Measurements from ENCODE around the gene SCAMP5.

SCAMP5 gene

GRCh38 chr15:75045332-75046015 lies 50.1 kb downstream of the SCAMP5 start:
- DNase-seq: no peak

GRCh38 chr15:75048394-75048793 lies 53.0 kb downstream of the SCAMP5 start:
- no peak for DNase-seq

GRCh38 chr15:75049392-75049791 lies 54.0 kb downstream of the SCAMP5 start:
- no peak for DNase-seq

- DNase-seq: no peak
Observed at GRCh38 chr15:75050283-75050682, 54.9 kb downstream of the SCAMP5 start.

- no peak for DNase-seq
Observed at GRCh38 chr15:75051191-75051608, 55.8 kb downstream of the SCAMP5 start.

- no peak for DNase-seq
Observed at GRCh38 chr15:75051711-75052110, 56.3 kb downstream of the SCAMP5 start.

GRCh38 chr15:75052972-75053747 lies 57.8 kb downstream of the SCAMP5 start:
- no peak for DNase-seq

- DNase-seq: no peak
Observed at GRCh38 chr15:75053748-75054125, 58.4 kb downstream of the SCAMP5 start.

- DNase-seq: no peak
Observed at GRCh38 chr15:75054172-75054897, 59.0 kb downstream of the SCAMP5 start.

GRCh38 chr15:75056036-75056435 lies 60.7 kb downstream of the SCAMP5 start:
- no peak for DNase-seq

GRCh38 chr15:75058127-75058905 lies 63.0 kb downstream of the SCAMP5 start:
- no peak for DNase-seq

- DNase-seq: no peak
Observed at GRCh38 chr15:75059607-75060006, 64.2 kb downstream of the SCAMP5 start.

GRCh38 chr15:75061272-75061671 lies 65.9 kb downstream of the SCAMP5 start:
- DNase-seq: no peak

- DNase-seq: no peak
Observed at GRCh38 chr15:75062706-75063105, 67.3 kb downstream of the SCAMP5 start.

GRCh38 chr15:75063338-75063737 lies 68.0 kb downstream of the SCAMP5 start:
- no peak for DNase-seq

- no peak for DNase-seq
Observed at GRCh38 chr15:75063889-75064288, 68.5 kb downstream of the SCAMP5 start.

- no peak for DNase-seq
Observed at GRCh38 chr15:75064846-75065245, 69.5 kb downstream of the SCAMP5 start.

- no peak for DNase-seq
Observed at GRCh38 chr15:75065467-75065850, 70.1 kb downstream of the SCAMP5 start.

GRCh38 chr15:75065851-75066509 lies 70.6 kb downstream of the SCAMP5 start:
- no peak for DNase-seq

GRCh38 chr15:75067123-75067830 lies 71.9 kb downstream of the SCAMP5 start:
- no peak for DNase-seq

GRCh38 chr15:75068748-75069147 lies 73.4 kb downstream of the SCAMP5 start:
- DNase-seq: no peak
